NCI-H1105 treated with DMSO at 0.1 percent for 48 hours (cell line): Measurements from ENCODE around the gene DTX4.

ENCODE experiments used
- DNase-seq: peaks from one replicate; lab custom pipeline; 2025; lab: John Stamatoyannopoulos, UW

DTX4 gene

GRCh38 chr11:59173080-59173963 is 1.4 kb downstream of the DTX4 start:
- DNase-seq = no peak

GRCh38 chr11:59173964-59174663 is 2.2 kb downstream of the DTX4 start:
- DNase-seq = no peak

- no peak for DNase-seq
Measured at GRCh38 chr11:59174664-59175033, 2.7 kb downstream of the DTX4 start.

- DNase-seq = no peak
Measured at GRCh38 chr11:59175091-59175501, 3.2 kb downstream of the DTX4 start.

- no peak for DNase-seq
Measured at GRCh38 chr11:59176330-59176729, 4.4 kb downstream of the DTX4 start.

GRCh38 chr11:59178402-59178801 is 6.5 kb downstream of the DTX4 start:
- no peak for DNase-seq

- DNase-seq = no peak
Measured at GRCh38 chr11:59179121-59179520, 7.2 kb downstream of the DTX4 start.

- no peak for DNase-seq
Measured at GRCh38 chr11:59180168-59180776, 8.3 kb downstream of the DTX4 start.

GRCh38 chr11:59180907-59181306 is 9.0 kb downstream of the DTX4 start:
- DNase-seq = no peak

- DNase-seq = no peak
Measured at GRCh38 chr11:59181746-59182456, 10.0 kb downstream of the DTX4 start.

- no peak for DNase-seq
Measured at GRCh38 chr11:59182457-59183151, 10.7 kb downstream of the DTX4 start.

GRCh38 chr11:59183771-59184170 is 11.8 kb downstream of the DTX4 start:
- DNase-seq = no peak

GRCh38 chr11:59184691-59185339 is 12.9 kb downstream of the DTX4 start:
- DNase-seq = no peak

GRCh38 chr11:59185386-59185945 is 13.5 kb downstream of the DTX4 start:
- no peak for DNase-seq

GRCh38 chr11:59186130-59186594 is 14.2 kb downstream of the DTX4 start:
- DNase-seq = peak; percentile 33

GRCh38 chr11:59187035-59187434 is 15.1 kb downstream of the DTX4 start:
- DNase-seq = no peak

GRCh38 chr11:59187587-59187986 is 15.7 kb downstream of the DTX4 start:
- no peak for DNase-seq

GRCh38 chr11:59188954-59189353 is 17.0 kb downstream of the DTX4 start:
- DNase-seq = no peak

GRCh38 chr11:59189986-59190385 is 18.1 kb downstream of the DTX4 start:
- DNase-seq = no peak

GRCh38 chr11:59191095-59191494 is 19.2 kb downstream of the DTX4 start:
- DNase-seq = no peak

- no peak for DNase-seq
Measured at GRCh38 chr11:59191890-59192289, 20.0 kb downstream of the DTX4 start.
